Stimulated activated CD4-positive, alpha-beta T cell treated with anti-CD3 and anti-CD28 coated beads, Interleukin-1b, Interleukin-23, amount 100 ng/mL, for 1 hour (primary cell): ENCODE results near the gene MARCHF5.
"Not testable (repeated sequence)": the region's sequence is repeated elsewhere in the genome, so short reads cannot be mapped to it uniquely, and the experiment has no call there.

Source experiments
- DNase-seq, 2 donors: peaks; one replicate each; pipeline ENCODE4 v3.0.0-alpha.2; 2020; ENCODE audit warnings: low read depth in 2 of 2

Gene MARCHF5

GRCh38 chr10:92387289-92387940, 96.4 kb downstream of the MARCHF5 start:
- no peak for DNase-seq

- not testable (repeated sequence) for DNase-seq
These were observed 102.2 kb downstream of the MARCHF5 start for GRCh38 chr10:92393173-92393572.

GRCh38 chr10:92395271-92395670, 104.3 kb downstream of the MARCHF5 start:
- DNase-seq: no peak

- DNase-seq: not testable (repeated sequence)
These were observed 111.3 kb downstream of the MARCHF5 start for GRCh38 chr10:92402234-92402633.
